Esophagus squamous epithelium (tissue), 5 donors: ENCODE measurements around the gene RASGRP1. TPM values are rescaled to one million over a fixed set of nuclear protein-coding genes. Genes with fewer than 3 reads are reported as not detected.

Experiments used
- DNase-seq: peaks from one replicate; lab custom pipeline; 2025; lab: John Stamatoyannopoulos, UW
- H3K27ac ChIP-seq, 4 donors: fragments of 200-600 bp; sonication (generic); one replicate each; pipeline ENCODE4 v1.5.1; 2016 to 2019; ENCODE audit warnings: mild to moderate bottlenecking in 1 of 4
- H3K27me3 ChIP-seq, 4 donors: fragments of 200-600 bp; sonication (generic); 1 replicate in 3 of 4; 2 replicates in 1 of 4; pipeline versions ENCODE4 v1.5.1 to v1.6.0; 2017 to 2021; ENCODE audit warnings: antibody characterized with exemption in 1 of 4
- H3K36me3 ChIP-seq, 3 donors: fragments of 200-600 bp; sonication (generic); one replicate each; pipeline ENCODE4 v1.5.1; 2016 to 2019
- H3K4me1 ChIP-seq, 3 donors: fragments of 200-600 bp; sonication (generic); one replicate each; pipeline ENCODE4 v1.5.1; 2017 to 2019
- H3K4me3 ChIP-seq, 4 donors: fragments of 200-600 bp; sonication (generic); 1 replicate in 3 of 4; 2 replicates in 1 of 4; pipeline ENCODE4 v1.5.1; 2016 to 2019; ENCODE audit warnings: mild to moderate bottlenecking in 2 of 4, moderate library complexity in 1 of 4
- H3K9me3 ChIP-seq, 3 donors: fragments of 200-600 bp; sonication (generic); one replicate each; pipeline ENCODE4 v1.5.1; 2016 to 2019
- CTCF ChIP-seq, 6 experiments: fragments of 450-650 bp in 4 of 6; fragments of 200-600 bp in 2 of 6; sonication (generic) in 2 of 6; IDR thresholded peaks; one replicate each; pipeline ENCODE4 v1.5.1; 2016 to 2019; ENCODE audit warnings: antibody characterized with exemption in 6 of 6, mild to moderate bottlenecking in 4 of 6, moderate library complexity in 4 of 6
- POLR2A ChIP-seq, 4 donors: fragments of 450-650 bp; IDR thresholded peaks; one replicate each; pipeline ENCODE4 v1.6.1; 2017; ENCODE audit warnings: antibody characterized with exemption in 4 of 4, mild to moderate bottlenecking in 4 of 4, moderate library complexity in 3 of 4
- WGBS, 2 donors: methylation state at CpG; one replicate each; pipeline ENCODE4 v1.1.5; 2018; 5-methylcytosine and 5-hydroxymethylcytosine counted together
- intact Hi-C: fragments of 100-400 bp; cut with DNase I; formaldehyde crosslinking; loops from one replicate; pipeline ENCODE4 v1.15.0; 2022
- total RNA-seq, 4 donors: library from RNA; depleted of rRNA; stranded (reverse); fragments of >200 nt; gene quantifications; one replicate each; pipeline ENCODE4 v1.1.0, GENCODE V29; 2016
- donor health status: DM: yes; HTN: yes; CAD: no.

RASGRP1 gene
- total RNA-seq, 4 donors from 2014 or later: 9.2 to 16.0 (median 12.2) TPM

- H3K27me3 ChIP-seq: no peaks in the 10 kb centered on the region
- H3K27ac ChIP-seq: no peak overlapping the region
- no peaks in the 10 kb centered on the region for H3K9me3 ChIP-seq
- DNase-seq: no peak
- intact Hi-C loops: no loop called here
- no peak overlapping the region for H3K4me3 ChIP-seq
- peaks cover 0 to 52% (median 5%) of the 10 kb centered on the region in 3 donors for H3K36me3 ChIP-seq
- no peaks in the 10 kb centered on the region for H3K4me1 ChIP-seq
- TF ChIP-seq CTCF (IDR thresholded peaks at IDR 0.05) (no peak), POLR2A (IDR thresholded peaks at IDR 0.05) (no peak)
- 95 to 100% methylated on average over 1 of the region's 1 CpG for WGBS, 2 donors
These were observed 93.8 kb downstream of the RASGRP1 start for GRCh38 chr15:38470816-38471215.

- Histone ChIP-seq H3K27me3 (no peaks in the 10 kb centered on the region), H3K9me3 (no peaks in the 10 kb centered on the region), H3K4me1 (no peaks in the 10 kb centered on the region), H3K4me3 (no peak overlapping the region), H3K27ac (no peak overlapping the region), H3K36me3 (peaks cover 0 to 6% (median 0%) of the 10 kb centered on the region in 3 donors)
- no peak for DNase-seq
- TF ChIP-seq CTCF (IDR thresholded peaks at IDR 0.05): no peak
- TF ChIP-seq POLR2A (IDR thresholded peaks at IDR 0.05): no peak
- 71 to 95% methylated on average over 4 of the region's 4 CpGs for WGBS, 2 donors
- intact Hi-C loops: no loop called here
These were observed 99.9 kb downstream of the RASGRP1 start for GRCh38 chr15:38464675-38465074.

GRCh38 chr15:38463893-38464292 is 100.7 kb downstream of the RASGRP1 start:
- Histone ChIP-seq H3K27ac (no peak overlapping the region), H3K9me3 (no peaks in the 10 kb centered on the region), H3K27me3 (no peaks in the 10 kb centered on the region), H3K4me1 (no peaks in the 10 kb centered on the region), H3K36me3 (peaks cover 0 to 11% (median 0%) of the 10 kb centered on the region in 3 donors), H3K4me3 (no peak overlapping the region)
- TF ChIP-seq POLR2A (IDR thresholded peaks at IDR 0.05) (no peak), CTCF (IDR thresholded peaks at IDR 0.05) (no peak)
- DNase-seq: no peak
- 67 to 76% methylated on average over 3 of the region's 3 CpGs for WGBS, 2 donors
- intact Hi-C loops: no loop called here

GRCh38 chr15:38461066-38461833 is 103.4 kb downstream of the RASGRP1 start:
- no peaks in the 10 kb centered on the region for H3K27me3 ChIP-seq
- peaks cover 0 to 11% (median 0%) of the 10 kb centered on the region in 3 donors for H3K36me3 ChIP-seq
- no peak overlapping the region for H3K4me3 ChIP-seq
- 80 to 85% methylated on average over 2 of the region's 2 CpGs for WGBS, 2 donors
- no peak overlapping the region for H3K27ac ChIP-seq
- intact Hi-C loops: no loop called here
- no peak for DNase-seq
- peaks cover 0 to 2% (median 0%) of the 10 kb centered on the region in 3 donors for H3K4me1 ChIP-seq
- no peaks in the 10 kb centered on the region for H3K9me3 ChIP-seq
- TF ChIP-seq POLR2A (IDR thresholded peaks at IDR 0.05) (no peak), CTCF (IDR thresholded peaks at IDR 0.05) (no peak)

- no peaks in the 10 kb centered on the region for H3K9me3 ChIP-seq
- 81% methylated on average over 3 of the region's 3 CpGs for WGBS, 2 donors
- H3K4me1 ChIP-seq: peaks cover 0 to 9% (median 0%) of the 10 kb centered on the region in 3 donors
- no peaks in the 10 kb centered on the region for H3K27me3 ChIP-seq
- intact Hi-C loops: no loop called here
- H3K36me3 ChIP-seq: peaks cover 0 to 11% (median 0%) of the 10 kb centered on the region in 3 donors
- no peak overlapping the region for H3K27ac ChIP-seq
- no peak for DNase-seq
- TF ChIP-seq POLR2A (IDR thresholded peaks at IDR 0.05): no peak
- TF ChIP-seq CTCF (IDR thresholded peaks at IDR 0.05): no peak
- H3K4me3 ChIP-seq: no peak overlapping the region
These were observed 104.1 kb downstream of the RASGRP1 start for GRCh38 chr15:38460543-38460942.
